Stimulated activated CD8-positive, alpha-beta memory T cell treated with anti-CD3 and anti-CD28 coated beads, Interleukin-2, amount 100 ng/mL, for 1 hour (primary cell): Measurements from ENCODE around the gene NPLOC4.
A peak's percentile ranks its signal among the peaks of the same experiment; 100 is the strongest.
"Not testable (repeated sequence)": the region's sequence is repeated elsewhere in the genome, so short reads cannot be mapped to it uniquely, and the experiment has no call there.

Experiments used
- DNase-seq, 2 donors: peaks; one replicate each; pipeline ENCODE4 v3.0.0-alpha.2; 2020; ENCODE audit warnings: low read depth in 2 of 2

Gene NPLOC4

GRCh38 chr17:81631482-81631881 is 5.4 kb downstream of the NPLOC4 start:
- no peak for DNase-seq

GRCh38 chr17:81630274-81630673 is 6.6 kb downstream of the NPLOC4 start:
- DNase-seq = no peak

- DNase-seq = no peak
Measured at GRCh38 chr17:81621494-81622130, 15.3 kb downstream of the NPLOC4 start.

GRCh38 chr17:81618307-81618706 is 18.6 kb downstream of the NPLOC4 start:
- not testable (repeated sequence) for DNase-seq

- DNase-seq = no peak
Measured at GRCh38 chr17:81616877-81617276, 20.0 kb downstream of the NPLOC4 start.

GRCh38 chr17:81615401-81615930 is 21.4 kb downstream of the NPLOC4 start:
- DNase-seq = no peak

- no peak for DNase-seq
Measured at GRCh38 chr17:81612172-81612970, 24.5 kb downstream of the NPLOC4 start.

GRCh38 chr17:81609541-81610311 is 27.2 kb downstream of the NPLOC4 start:
- no peak for DNase-seq

GRCh38 chr17:81608605-81609004 is 28.3 kb downstream of the NPLOC4 start:
- DNase-seq = no peak

- no peak for DNase-seq
Measured at GRCh38 chr17:81608082-81608481, 28.8 kb downstream of the NPLOC4 start.

GRCh38 chr17:81607431-81607830 is 29.5 kb downstream of the NPLOC4 start:
- no peak for DNase-seq

GRCh38 chr17:81603846-81604610 is 32.9 kb downstream of the NPLOC4 start:
- DNase-seq = no peak

- peak in 1 of 2 donors; percentile 16 for DNase-seq
Measured at GRCh38 chr17:81601525-81602120, 35.3 kb downstream of the NPLOC4 start.

- DNase-seq = no peak
Measured at GRCh38 chr17:81599719-81600486, 37.0 kb downstream of the NPLOC4 start.

- DNase-seq = no peak
Measured at GRCh38 chr17:81593105-81593871, 43.6 kb downstream of the NPLOC4 start.

GRCh38 chr17:81591971-81592370 is 44.9 kb downstream of the NPLOC4 start:
- DNase-seq = no peak

GRCh38 chr17:81590121-81590520 is 46.8 kb downstream of the NPLOC4 start:
- no peak for DNase-seq

- no peak for DNase-seq
Measured at GRCh38 chr17:81589612-81590011, 47.3 kb downstream of the NPLOC4 start.

- DNase-seq = no peak
Measured at GRCh38 chr17:81586096-81586495, 50.8 kb downstream of the NPLOC4 start.

- DNase-seq = not testable (repeated sequence)
Measured at GRCh38 chr17:81584771-81585170, 52.1 kb downstream of the NPLOC4 start.
